Measurements from ENCODE around the gene PPP1CC. TPM values are rescaled to one million over a fixed set of nuclear protein-coding genes. Genes with fewer than 3 reads are reported as not detected.

PPP1CC gene
- polyA plus RNA-seq, 1 experiment: 167 TPM

DNA sequence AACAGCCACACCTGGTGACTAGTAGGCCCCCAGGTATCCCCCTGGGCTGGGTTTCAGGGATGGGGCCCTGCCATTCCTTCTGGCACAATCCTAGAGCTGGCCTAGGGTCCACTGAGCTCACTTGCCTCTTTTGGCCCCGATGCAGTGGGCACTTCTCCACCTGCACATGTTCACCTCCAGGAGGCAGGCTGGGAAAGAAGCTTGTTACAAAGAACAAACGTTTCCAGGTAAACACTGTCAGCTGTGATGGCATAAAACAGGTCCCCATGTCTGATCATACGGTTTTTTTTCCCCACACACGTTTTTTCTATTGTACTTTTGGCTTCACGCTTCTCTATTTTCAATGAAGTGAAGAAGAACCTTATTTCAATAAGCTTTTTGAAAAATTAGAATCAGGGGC is 37.9 kb downstream of the PPP1CC start:
- DNase-seq (ENCODE audit: low read depth, low spot score): no peak
- H3K9me3 ChIP-seq (ENCODE audit: control insufficient read depth, insufficient read depth, low read length): no peaks in the 10 kb centered on the region
- H3K27ac ChIP-seq (ENCODE audit: low read depth, low read length): no peak overlapping the region
- CTCF ChIA-PET: interaction anchor here (0.6 to 1.1 kb wide), 2 partner anchors 254 to 551 kb away, joined by 3 to 4 read pairs; partner anchors contain the start of gene ARPC3
- TF ChIP-seq, protein P1, sequence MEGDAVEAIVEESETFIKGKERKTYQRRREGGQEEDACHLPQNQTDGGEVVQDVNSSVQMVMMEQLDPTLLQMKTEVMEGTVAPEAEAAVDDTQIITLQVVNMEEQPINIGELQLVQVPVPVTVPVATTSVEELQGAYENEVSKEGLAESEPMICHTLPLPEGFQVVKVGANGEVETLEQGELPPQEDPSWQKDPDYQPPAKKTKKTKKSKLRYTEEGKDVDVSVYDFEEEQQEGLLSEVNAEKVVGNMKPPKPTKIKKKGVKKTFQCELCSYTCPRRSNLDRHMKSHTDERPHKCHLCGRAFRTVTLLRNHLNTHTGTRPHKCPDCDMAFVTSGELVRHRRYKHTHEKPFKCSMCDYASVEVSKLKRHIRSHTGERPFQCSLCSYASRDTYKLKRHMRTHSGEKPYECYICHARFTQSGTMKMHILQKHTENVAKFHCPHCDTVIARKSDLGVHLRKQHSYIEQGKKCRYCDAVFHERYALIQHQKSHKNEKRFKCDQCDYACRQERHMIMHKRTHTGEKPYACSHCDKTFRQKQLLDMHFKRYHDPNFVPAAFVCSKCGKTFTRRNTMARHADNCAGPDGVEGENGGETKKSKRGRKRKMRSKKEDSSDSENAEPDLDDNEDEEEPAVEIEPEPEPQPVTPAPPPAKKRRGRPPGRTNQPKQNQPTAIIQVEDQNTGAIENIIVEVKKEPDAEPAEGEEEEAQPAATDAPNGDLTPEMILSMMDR (IDR thresholded peaks at IDR 0.05; ENCODE audit: low read depth, low read length): peak; percentile 30
- no peak overlapping the region for H3K4me3 ChIP-seq (ENCODE audit: low read depth, low read length)
- H3K27me3 ChIP-seq (ENCODE audit: control insufficient read depth, insufficient read depth, low read length): no peaks in the 10 kb centered on the region
- POLR2A ChIA-PET: no interaction called here

DNA sequence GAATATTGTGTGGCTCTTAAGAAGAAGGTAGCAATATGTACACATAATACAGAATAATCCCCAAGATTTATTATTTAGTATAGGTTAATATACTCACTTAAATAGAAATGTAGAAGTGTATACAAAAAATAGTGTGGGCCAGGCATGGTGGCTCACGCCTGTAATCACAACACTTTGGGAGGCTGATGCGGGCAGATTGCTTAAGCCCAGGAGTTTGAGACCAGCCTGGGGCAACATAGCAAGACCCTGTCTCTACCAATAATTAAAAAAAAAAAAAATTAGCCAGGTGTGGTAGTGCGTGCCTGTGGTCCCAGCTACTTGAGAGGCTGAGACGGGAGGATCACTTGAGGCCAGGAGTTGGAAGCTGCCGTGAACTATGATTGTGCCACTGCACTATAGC is 38.5 kb downstream of the PPP1CC start:
- ChIA-PET CTCF (interaction anchor here (0.6 to 1.1 kb wide), 2 partner anchors 254 to 552 kb away, joined by 3 to 4 read pairs; partner anchors contain the start of gene ARPC3), POLR2A (no interaction called here)
- Histone ChIP-seq H3K27ac (ENCODE audit: low read depth, low read length) (no peak overlapping the region), H3K27me3 (ENCODE audit: control insufficient read depth, insufficient read depth, low read length) (no peaks in the 10 kb centered on the region), H3K4me3 (ENCODE audit: low read depth, low read length) (no peak overlapping the region), H3K9me3 (ENCODE audit: control insufficient read depth, insufficient read depth, low read length) (no peaks in the 10 kb centered on the region; the same call in 1 of the 2 replicates)
- no peak for DNase-seq (ENCODE audit: low read depth, low spot score)
- TF ChIP-seq, protein P1 (IDR thresholded peaks at IDR 0.05; ENCODE audit: low read depth, low read length): no peak

DNA sequence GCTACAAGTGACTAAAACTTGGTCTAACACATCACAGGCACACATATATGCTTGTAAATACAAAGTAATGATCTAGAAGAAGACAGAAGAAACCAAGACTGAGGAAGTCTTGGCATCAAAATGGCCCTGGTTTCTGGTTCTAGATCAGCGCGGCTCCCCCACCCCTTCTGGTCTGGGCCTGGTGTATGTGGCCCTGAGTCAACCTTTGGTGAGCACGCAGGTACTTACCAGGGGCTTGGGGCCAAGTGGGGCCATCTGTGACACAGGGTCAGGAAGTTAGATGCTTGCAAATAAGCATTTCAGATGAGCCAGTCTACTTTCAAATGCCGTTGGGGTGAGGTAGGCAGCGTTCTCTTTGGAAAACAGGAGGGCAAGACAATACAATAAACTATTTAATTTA is 40.6 kb downstream of the PPP1CC start:
- no peak overlapping the region for H3K4me3 ChIP-seq (ENCODE audit: low read depth, low read length)
- TF ChIP-seq, protein P1 (IDR thresholded peaks at IDR 0.05; ENCODE audit: low read depth, low read length): no peak
- H3K27ac ChIP-seq (ENCODE audit: low read depth, low read length): no peak overlapping the region
- ChIA-PET CTCF (no interaction called here), POLR2A (no interaction called here)
- no peak for DNase-seq (ENCODE audit: low read depth, low spot score)
- H3K9me3 ChIP-seq (ENCODE audit: control insufficient read depth, insufficient read depth, low read length): no peaks in the 10 kb centered on the region; the same call in 1 of the 2 replicates
- H3K27me3 ChIP-seq (ENCODE audit: control insufficient read depth, insufficient read depth, low read length): no peaks in the 10 kb centered on the region

DNA sequence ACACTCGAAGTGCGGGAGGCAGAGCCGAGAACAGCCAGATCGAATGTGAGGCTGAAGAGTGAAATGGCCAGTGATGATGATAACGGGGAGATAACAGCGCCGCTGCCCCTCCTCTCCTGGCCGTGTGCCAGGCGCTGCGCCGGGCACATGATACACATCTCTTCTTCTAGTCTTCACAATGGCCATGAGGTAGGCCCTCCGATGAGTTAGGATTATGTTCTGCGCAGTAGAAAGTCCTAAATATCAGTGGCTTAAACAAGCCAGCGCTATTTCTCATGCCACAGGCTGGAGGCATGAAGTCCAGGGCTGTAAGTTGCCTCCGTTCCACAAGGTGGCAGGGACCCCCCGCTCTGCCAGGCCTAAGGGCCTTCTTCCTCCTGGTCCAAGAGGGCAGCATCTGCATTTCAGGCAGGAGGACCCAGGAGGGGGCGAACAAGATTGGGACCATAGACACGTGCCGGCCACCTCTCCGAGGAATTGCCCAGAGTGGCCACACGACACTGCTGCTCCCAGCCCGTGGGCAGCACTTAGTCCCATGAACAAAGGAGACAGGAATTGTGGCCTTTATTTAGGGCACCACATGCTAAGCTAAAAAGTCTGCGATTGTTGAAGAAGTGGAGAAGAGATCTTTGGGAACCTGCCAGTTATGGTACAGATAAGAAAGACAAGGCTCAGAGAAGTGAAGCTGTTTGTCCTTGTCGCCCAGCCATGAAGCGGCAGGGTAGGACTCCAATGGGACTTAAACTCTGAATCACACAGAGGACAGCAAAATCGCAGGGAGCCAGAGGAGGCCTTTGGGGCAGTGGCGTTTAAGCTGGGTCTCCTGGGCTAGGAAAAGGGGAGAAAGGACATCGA is 42.9 kb downstream of the PPP1CC start:
- TF ChIP-seq, protein P1 (IDR thresholded peaks at IDR 0.05; ENCODE audit: low read depth, low read length): peak; percentile 4; the same call in 1 of the 2 replicates
- CTCF ChIA-PET: no interaction called here

More for the DNA sequence above, 42.9 kb downstream of the PPP1CC start:
- H3K9me3 ChIP-seq (ENCODE audit: control insufficient read depth, insufficient read depth, low read length): no peaks in the 10 kb centered on the region; the same call in 1 of the 2 replicates
- no peak overlapping the region for H3K4me3 ChIP-seq (ENCODE audit: low read depth, low read length)
- POLR2A ChIA-PET: no interaction called here
- no peak overlapping the region for H3K27ac ChIP-seq (ENCODE audit: low read depth, low read length)
- DNase-seq (ENCODE audit: low read depth, low spot score): no peak
- no peaks in the 10 kb centered on the region for H3K27me3 ChIP-seq (ENCODE audit: control insufficient read depth, insufficient read depth, low read length)

Measured in AG04450 (cell line).